Activated gamma-delta T cell treated with anti-CD3 and anti-CD28 coated beads, Interleukin-2, amount 50 U/mL, for 16 hours (primary cell): ENCODE measurements around the gene TXNDC17.
"Not testable (repeated sequence)": the region's sequence is repeated elsewhere in the genome, so short reads cannot be mapped to it uniquely, and the experiment has no call there.

Experiments
- DNase-seq: peaks from one replicate; pipeline ENCODE4 v3.0.0-alpha.2; 2020; ENCODE audit warnings: low read depth

The TXNDC17 gene

DNA sequence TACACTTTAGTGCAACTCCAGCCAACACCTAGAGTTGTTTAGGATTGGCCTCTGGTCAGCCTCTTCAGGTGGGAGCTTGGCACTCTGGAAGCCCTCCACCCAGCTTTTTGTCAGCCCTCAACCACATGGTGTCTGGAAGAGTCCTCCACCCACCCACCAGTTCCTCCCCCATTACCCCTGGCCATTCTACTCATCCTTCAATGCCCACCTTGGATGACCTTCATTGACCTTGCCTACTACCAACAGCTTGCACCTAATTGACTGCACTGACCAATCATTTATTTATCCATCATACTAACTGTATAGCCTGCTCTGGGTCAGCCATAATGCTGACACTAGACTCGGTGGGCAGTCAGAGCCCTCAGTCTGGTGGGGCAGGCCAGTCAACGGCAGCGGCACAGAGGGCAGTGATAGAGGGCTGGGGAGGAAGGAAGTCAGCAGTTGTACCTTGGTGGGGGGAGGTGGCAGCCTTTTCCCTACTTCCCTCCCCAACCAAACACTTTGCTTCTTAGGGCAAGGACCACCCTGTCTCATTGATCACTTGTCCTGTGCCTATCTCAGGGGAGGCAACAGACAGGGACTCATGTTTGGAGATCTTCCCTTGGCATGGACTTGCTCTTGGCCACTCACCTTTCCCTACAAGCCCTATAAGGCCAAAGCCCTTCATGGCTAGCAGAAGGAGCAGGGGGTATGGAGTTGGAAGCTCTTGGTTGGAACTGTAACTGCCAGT is 43.0 kb downstream of the TXNDC17 start:
- DNase-seq = no peak

DNA sequence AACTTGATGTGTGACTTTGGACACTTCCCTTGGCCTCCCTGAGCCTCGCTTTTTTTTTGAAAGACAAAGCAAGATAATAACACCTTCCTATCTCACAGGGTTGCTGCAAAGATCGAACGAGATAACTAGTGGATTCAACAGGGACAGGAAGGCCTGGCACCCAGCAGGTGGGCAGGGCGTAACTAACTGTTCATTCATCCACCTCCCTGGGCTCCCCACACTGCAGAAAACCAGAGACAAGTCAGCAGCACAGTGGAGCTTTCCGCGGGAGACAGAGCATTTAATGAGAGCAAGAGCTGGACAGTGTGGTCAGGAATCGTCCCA is 43.6 kb downstream of the TXNDC17 start:
- DNase-seq = no peak

GRCh38 chr17:6684881-6685767 is 44.3 kb downstream of the TXNDC17 start:
- no peak for DNase-seq

DNA sequence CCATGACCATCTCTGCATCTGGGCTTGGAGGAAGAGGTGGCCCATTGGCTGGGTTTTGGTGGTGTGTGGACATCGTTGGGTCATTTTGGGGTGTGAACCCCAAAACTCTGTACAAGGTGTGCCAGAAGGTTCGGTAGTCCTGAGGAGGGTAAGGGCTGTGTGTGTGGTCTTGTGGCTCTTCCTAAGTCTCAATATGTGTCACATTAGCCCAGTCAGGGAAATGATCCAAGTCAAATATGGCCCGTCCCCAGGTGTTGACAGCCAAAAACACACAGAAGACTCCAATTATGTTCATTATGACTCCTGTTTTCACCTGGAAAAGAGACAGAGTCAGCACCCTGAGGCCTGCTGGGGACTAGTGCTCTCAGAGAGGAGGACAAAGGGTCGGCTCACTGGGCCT is 45.2 kb downstream of the TXNDC17 start:
- no peak for DNase-seq

DNA sequence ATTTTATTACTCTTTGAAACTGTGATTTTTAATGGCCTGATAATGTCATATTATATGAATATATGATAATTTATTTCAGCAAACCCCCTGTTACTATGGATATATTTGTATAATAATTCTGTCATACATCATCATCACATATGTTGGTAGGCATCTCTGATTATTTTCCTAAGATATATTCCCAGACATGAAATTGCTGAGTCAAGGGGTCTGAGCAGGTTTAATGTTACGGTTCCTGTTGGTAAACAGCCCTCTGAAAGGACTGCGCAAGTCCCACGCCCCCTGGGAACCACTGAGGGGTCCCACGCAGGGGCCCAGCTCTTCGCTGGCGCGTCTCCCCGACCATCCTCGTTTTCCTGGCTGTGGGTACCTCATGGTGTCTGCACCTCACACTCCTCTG is 48.1 kb downstream of the TXNDC17 start:
- DNase-seq = no peak

GRCh38 chr17:6690641-6691040 is 49.8 kb downstream of the TXNDC17 start:
- no peak for DNase-seq

DNA sequence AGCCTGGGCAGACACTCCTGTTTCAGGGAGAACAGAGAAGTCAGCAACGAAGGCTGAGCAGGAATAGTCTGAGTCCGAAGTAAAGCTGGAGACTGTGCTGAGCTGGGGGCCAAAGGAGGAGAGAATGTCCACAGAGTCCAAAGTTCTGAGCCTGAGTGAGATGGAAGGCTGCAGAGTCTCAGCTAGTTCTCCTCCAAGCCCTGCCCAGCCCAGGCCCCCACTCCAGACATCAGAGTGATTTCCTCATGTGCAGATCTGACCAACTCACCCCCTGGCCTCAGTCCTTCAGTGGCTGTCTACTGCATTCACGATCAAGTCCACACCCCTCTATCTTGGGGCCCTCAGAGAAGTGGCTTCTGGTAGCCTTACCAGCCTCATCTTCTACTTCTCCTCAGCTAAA is 50.7 kb downstream of the TXNDC17 start:
- no peak for DNase-seq

DNA sequence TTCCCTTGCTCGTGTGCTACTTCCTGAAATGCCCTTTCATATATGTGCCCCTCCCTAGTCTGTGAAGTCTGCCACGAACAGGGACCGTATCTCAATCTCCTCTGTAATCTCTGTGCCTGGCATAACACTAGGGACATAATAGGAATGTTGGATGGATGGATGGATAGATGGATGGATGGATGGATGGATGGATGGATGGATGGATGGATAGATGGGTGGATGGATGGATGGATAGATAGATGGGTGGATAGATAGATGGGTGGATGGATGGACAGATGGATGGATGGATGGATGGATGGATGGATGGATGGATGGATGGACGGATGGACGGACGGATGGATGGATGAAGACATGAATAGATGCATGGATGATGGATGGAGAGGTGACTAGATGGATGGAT is 51.1 kb downstream of the TXNDC17 start:
- DNase-seq = not testable (repeated sequence)
